IPS-15b (cell line): ENCODE results near the gene ABCC2.
"Not testable (repeated sequence)": the region's sequence is repeated elsewhere in the genome, so short reads cannot be mapped to it uniquely, and the experiment has no call there.

ENCODE experiments used
- H3K27me3 ChIP-seq: one replicate; pipeline ENCODE4 v1.6.1; 2013; ENCODE audit warnings: low read length; ENCODE audit not compliant: control insufficient read depth, insufficient read depth
- H3K36me3 ChIP-seq: one replicate; pipeline ENCODE4 v1.6.1; 2013; ENCODE audit warnings: low read length; ENCODE audit not compliant: control insufficient read depth, insufficient read depth
- H3K4me1 ChIP-seq: one replicate; pipeline ENCODE4 v1.6.1; 2013; ENCODE audit warnings: mild to moderate bottlenecking, low read length; ENCODE audit not compliant: control insufficient read depth, insufficient read depth
- H3K4me3 ChIP-seq: one replicate; pipeline ENCODE4 v1.5.1; 2013; ENCODE audit warnings: low read depth, low read length
- H3K9ac ChIP-seq: one replicate; pipeline ENCODE4 v1.6.1; 2013; ENCODE audit warnings: low read depth, mild to moderate bottlenecking, low read length
- H3K9me3 ChIP-seq: one replicate; pipeline ENCODE4 v1.6.1; 2013; ENCODE audit warnings: mild to moderate bottlenecking, low read length; ENCODE audit not compliant: control insufficient read depth, insufficient read depth

The ABCC2 gene

DNA sequence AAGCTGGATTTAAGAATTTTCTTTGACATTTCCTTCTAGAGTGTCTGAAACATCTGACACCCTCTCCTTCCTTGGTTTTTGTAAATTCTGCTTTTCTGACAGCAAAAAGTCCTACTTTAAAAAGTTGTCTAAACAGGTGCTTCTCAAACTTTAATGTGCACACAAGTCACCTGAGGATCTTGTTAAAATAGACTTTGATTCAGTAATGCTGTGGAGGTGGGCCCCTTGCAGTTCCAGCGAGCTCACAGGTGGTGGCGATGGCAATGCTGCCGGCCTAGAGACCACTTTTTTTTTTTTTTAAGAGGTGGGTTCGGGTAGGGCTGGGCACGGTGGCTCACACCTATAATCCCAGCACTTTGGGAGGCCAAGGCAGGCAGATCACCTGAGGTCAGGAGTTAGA is 77.1 kb downstream of the ABCC2 start:
- H3K27me3 ChIP-seq: no peaks in the 10 kb centered on the region
- H3K36me3 ChIP-seq: no peaks in the 10 kb centered on the region
- peaks cover 3% of the 10 kb centered on the region for H3K4me1 ChIP-seq
- no peaks in the 10 kb centered on the region for H3K9me3 ChIP-seq
- no peak overlapping the region for H3K9ac ChIP-seq
- no peak overlapping the region for H3K4me3 ChIP-seq

DNA sequence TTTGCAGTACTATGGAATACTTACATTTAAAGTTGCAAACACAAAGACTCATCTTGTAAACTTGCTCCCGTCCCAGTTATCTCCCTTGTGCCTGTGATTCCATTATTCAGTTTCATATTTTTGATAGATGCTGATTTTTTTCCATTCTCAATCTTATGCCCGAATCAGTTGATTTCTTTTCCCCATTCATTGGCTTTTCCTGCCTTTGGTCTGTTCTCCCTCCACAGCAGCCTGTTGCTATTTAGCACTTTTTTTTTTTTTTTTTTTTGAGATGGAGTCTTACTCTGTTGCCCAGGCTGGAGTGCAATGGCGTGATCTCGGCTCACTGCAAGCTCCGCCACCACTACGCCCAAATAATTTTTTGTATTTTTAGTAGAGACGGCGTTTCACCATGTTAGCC is 78.0 kb downstream of the ABCC2 start:
- no peak overlapping the region for H3K9ac ChIP-seq
- H3K27me3 ChIP-seq: no peaks in the 10 kb centered on the region
- H3K4me1 ChIP-seq: no peaks in the 10 kb centered on the region
- no peaks in the 10 kb centered on the region for H3K9me3 ChIP-seq
- H3K36me3 ChIP-seq: no peaks in the 10 kb centered on the region
- H3K4me3 ChIP-seq: no peak overlapping the region

DNA sequence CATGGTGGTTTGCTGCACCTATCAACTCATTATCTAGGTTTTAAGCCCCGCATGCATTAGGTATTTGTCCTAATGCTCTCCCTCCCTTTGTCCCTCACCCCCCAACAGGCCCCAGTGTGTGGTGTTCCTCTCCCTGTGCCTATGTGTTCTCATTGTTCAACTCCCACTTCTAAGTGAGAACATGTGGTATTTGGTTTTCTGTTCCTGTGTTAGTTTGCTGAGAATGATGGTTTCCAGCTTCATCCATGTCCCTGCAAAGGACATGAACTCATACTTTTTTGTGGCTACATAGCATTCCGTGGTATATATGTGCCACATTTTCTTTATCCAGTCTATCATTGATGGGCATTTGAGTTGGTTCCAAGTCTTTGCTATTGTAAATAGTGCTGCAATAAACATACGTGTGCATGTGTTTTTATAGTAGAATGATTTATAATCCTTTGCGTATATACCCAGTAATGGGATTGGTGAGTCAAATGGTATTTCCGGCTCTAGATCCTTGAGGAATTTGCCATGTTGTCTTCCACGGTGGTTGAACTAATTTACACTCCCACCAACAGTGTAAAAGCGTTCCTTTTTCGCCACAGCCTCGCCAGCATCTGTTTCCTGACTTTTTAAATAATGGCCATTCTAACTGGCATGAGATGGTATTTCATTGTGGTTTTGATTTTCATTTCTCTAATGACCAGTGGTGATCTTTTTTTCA is 81.2 kb downstream of the ABCC2 start:
- H3K4me3 ChIP-seq, H3K9ac ChIP-seq, H3K9me3 ChIP-seq, H3K4me1 ChIP-seq, H3K27me3 ChIP-seq, H3K36me3 ChIP-seq: not testable (repeated sequence)

DNA sequence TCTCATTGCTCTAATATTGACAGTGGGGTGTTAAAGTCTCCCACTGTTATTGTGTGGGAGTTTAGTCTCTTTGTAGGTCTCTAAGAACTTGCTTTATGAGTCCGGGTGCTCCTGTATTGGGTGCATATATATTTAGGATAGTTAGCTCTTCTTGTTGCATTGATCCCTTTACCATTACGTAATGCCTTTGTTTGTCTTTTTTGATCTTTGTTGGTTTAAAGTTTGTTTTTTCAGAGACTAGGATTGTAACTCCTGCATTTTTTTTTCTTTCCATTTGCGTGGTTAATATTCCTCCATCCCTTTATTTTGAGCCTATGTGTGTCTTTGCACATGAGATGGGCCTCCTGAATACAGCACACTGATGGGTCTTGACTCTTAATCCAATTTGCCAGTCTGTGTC is 84.8 kb downstream of the ABCC2 start:
- not testable (repeated sequence) for H3K9me3 ChIP-seq, H3K36me3 ChIP-seq, H3K4me3 ChIP-seq, H3K4me1 ChIP-seq, H3K27me3 ChIP-seq, H3K9ac ChIP-seq

DNA sequence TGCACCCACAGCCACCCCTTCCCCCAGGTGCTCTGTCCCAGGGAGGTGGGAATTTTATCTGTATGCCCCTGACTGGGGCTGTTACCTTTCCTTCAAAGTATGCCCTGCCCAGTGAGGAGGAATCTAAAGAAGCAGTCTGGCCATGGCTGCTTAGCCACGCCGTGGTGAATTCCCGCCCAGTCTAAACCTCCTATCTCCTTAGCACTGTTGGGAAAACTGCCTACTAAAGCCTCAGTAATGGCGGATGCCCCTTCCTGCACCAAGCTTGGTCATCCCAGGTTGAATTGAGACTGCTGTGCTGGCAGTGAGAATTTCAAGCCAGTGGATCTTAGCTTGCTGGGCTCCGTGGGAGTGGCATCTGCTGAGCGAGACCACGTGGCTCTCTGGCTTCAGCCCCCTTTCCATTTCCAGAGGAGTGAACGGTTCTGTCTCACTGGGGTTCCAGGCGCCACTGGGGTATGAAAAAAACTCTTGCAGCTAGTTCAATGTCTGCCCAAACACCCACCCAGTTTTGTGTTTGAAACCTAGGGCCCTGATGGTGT is 87.2 kb downstream of the ABCC2 start:
- H3K4me3 ChIP-seq: no peak overlapping the region
- H3K9ac ChIP-seq: no peak overlapping the region

DNA sequence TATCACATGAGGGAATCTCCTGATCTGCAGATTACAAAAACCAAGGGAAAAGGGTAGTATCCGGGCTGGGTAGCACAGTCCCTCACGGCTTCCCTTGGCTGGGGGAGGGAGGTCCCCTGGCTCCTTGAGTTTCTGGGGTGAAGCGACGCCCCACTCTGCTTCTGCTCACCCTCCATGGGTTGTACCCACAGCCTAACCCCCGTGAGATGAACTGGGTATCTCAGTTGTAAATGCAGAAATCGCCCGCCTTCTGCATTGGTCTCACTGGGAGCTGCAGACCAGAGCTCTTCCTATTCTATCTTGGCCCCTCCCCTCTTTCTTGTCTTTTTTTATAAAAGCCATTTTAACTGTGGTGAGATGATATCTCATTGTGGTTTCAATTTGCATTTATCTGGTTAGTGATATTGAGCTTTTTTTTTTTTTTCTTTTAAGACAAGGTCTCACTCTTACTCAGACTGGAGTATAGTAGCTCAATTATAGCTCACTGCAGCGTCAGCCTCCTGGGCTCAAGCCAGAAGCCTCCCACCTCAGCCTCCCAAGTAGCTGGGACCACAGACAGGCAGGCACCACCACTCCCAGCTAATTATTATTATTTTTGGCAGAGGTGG is 87.8 kb downstream of the ABCC2 start:
- no peaks in the 10 kb centered on the region for H3K36me3 ChIP-seq
- no peak overlapping the region for H3K9ac ChIP-seq
- H3K4me1 ChIP-seq: no peaks in the 10 kb centered on the region
- no peaks in the 10 kb centered on the region for H3K9me3 ChIP-seq
- no peaks in the 10 kb centered on the region for H3K27me3 ChIP-seq
- no peak overlapping the region for H3K4me3 ChIP-seq

More for the DNA sequence above, 87.2 kb downstream of the ABCC2 start:
- Histone ChIP-seq H3K4me1 (no peaks in the 10 kb centered on the region), H3K36me3 (no peaks in the 10 kb centered on the region), H3K27me3 (no peaks in the 10 kb centered on the region), H3K9me3 (no peaks in the 10 kb centered on the region)

DNA sequence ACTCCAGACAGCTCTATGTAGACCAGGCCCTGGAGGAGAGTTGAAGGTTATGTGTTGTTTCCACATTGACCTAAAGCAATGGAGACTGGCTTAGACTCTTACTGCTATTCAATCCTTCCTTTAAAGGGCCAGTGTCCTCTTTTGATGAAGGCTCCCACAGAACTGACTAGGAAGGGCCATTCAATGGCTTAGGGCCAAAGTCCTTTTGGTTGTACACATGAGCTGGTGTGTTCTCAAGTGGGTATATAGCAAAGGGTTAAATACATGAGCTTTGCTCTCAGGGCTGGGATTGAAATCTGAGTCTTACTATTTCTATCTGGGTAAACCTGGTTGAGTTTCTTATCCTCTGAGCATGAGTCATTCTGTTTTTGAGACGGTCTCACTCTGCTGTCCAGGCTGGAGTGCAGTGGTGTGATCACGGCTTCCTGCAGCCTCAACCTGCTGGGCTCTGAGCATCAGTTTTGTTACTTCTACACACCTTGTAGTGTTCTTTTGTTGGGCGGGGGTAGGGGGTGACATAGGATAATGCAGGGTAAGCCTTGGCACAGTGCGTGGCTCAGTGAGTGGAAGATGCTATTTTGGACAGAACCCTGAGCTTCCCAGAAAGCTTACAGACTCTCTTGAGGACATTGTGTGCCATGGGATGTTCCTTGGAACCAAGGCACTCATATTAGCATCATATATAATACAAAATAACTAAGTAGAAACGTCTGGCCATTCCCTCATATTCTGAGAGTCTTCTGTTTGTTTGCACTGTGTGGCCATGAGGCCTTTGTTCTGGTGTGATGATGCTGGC is 90.1 kb downstream of the ABCC2 start:
- no peak overlapping the region for H3K4me3 ChIP-seq
- H3K27me3 ChIP-seq: no peaks in the 10 kb centered on the region
- no peaks in the 10 kb centered on the region for H3K4me1 ChIP-seq
- H3K36me3 ChIP-seq: peaks cover 18% of the 10 kb centered on the region
- H3K9ac ChIP-seq: no peak overlapping the region
- no peaks in the 10 kb centered on the region for H3K9me3 ChIP-seq

DNA sequence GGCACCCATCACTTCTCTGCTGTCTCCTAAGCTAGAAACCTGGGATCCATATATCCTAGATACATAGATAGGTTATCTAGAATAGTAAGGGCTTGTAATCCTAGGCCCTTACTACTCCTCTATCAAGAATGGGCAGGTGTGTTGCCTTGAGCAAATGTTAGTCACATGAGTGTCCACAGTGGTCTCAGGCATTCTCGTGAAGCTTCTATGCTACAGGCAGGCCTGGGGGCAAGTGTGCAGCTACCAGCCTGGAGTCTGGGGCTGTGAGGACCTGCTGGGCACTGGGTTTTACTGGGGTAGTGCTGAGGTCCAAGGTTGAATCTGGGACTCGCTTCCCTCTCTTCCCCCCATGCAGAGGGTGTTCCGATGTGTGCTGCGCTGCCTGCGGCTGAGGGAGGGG is 91.4 kb downstream of the ABCC2 start:
- H3K36me3 ChIP-seq: peaks cover 27% of the 10 kb centered on the region
- no peaks in the 10 kb centered on the region for H3K9me3 ChIP-seq
- no peaks in the 10 kb centered on the region for H3K4me1 ChIP-seq
- H3K9ac ChIP-seq: no peak overlapping the region
- no peaks in the 10 kb centered on the region for H3K27me3 ChIP-seq
- no peak overlapping the region for H3K4me3 ChIP-seq

DNA sequence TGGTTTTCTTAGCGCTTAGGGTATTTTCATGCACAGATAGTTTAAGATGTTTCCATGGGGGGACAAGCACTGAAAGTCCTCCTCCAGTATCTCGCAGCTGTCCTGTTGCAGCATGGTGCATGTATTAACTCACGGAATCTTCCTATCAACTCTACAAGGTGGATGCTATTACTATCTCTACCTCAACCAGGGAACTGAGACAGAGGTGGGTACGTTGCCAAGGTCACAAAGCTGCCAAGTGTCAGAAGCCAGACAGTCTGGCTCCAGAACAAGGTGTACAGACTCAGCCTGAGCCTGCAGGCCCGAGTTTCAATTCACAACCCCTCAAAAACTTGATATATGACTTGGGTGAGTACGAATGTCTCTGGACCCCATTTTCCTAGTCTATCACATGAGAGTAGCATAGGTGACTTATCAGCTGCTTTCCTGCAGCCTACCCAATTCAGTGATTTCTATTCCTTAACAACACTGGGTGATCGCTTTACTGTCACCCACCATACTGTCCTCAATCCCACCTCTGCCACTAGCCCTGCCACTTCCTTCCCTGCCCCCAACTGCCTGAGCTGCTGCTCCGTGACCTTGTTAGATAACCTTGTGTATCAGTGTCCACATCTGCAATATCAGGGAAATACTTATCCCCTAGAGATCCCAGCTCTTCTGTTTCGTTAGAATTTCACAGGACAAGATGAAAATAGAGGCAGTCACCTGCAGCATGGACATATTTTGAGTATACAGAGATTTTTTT is 92.1 kb downstream of the ABCC2 start:
- Histone ChIP-seq H3K4me3 (no peak overlapping the region), H3K27me3 (no peaks in the 10 kb centered on the region), H3K9ac (no peak overlapping the region), H3K4me1 (no peaks in the 10 kb centered on the region), H3K9me3 (no peaks in the 10 kb centered on the region), H3K36me3 (peaks cover 32% of the 10 kb centered on the region)

DNA sequence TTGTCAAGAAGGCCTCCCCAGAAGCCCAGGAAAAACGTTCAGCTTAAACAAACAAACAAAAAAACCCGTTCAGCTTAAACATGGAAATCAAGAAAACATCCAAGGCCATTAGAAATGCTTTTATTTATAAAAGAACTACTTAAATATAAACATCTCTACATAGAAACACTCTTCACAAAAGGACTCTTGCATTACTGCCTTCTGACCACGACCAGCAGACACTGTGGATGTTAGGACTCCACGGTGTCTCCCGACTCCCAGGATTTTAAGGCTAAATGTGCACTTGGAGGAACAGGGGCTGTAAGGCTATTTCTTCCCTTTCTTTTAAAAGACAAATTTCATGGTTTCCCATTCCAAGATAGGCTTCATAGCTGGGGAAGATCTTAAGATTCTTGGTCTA is 93.0 kb downstream of the ABCC2 start:
- Histone ChIP-seq H3K4me3 (no peak overlapping the region), H3K27me3 (no peaks in the 10 kb centered on the region), H3K36me3 (peaks cover 41% of the 10 kb centered on the region), H3K9me3 (no peaks in the 10 kb centered on the region), H3K9ac (no peak overlapping the region), H3K4me1 (no peaks in the 10 kb centered on the region)

DNA sequence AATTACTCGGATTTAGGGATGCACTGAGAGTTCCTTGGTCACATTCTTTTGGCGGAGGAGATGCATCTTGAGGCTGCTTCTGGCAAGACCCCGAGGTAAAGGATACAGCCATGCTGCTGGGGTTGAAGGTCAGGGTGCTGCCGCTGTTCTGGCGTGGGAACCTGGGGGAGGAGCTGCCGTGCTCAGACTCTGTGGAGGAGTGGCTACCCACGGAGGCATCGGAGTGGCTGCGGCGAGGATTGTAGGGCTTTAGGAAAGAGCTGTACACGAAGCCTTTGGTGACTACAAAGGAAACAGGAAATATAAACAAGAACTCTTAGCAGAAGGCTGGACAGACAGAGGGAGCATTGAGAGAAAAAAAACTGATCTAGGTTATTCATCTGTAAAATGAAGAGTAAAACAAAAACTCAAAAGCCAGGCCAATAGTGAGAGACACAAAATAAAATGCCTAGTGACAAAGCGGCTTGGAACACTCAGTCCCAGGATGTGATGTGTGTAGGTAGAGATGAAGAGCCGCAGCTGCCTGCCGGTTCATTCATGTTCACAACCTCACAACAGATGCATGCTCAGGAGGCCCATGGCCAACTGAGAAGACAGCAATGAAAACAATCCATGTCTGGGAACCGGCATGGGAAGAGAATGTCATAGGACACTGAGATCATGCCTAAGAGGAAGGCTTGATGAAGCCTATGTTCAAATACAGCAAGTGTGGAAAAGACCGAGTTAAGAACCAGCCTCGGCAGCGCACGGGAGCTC is 97.8 kb downstream of the ABCC2 start:
- H3K27me3 ChIP-seq: no peaks in the 10 kb centered on the region
- no peaks in the 10 kb centered on the region for H3K9me3 ChIP-seq
- H3K36me3 ChIP-seq: peaks cover 76% of the 10 kb centered on the region
- H3K4me3 ChIP-seq: no peak overlapping the region
- H3K4me1 ChIP-seq: no peaks in the 10 kb centered on the region
- H3K9ac ChIP-seq: no peak overlapping the region
